Stimulated activated CD4-positive, alpha-beta T cell treated with anti-CD3 and anti-CD28 coated beads, Interleukin-4, amount 100 ng/mL, for 24 hours (primary cell): ENCODE data around the gene BBLN.
A peak's percentile ranks its signal among the peaks of the same experiment; 100 is the strongest.
"Not testable (repeated sequence)": the region's sequence is repeated elsewhere in the genome, so short reads cannot be mapped to it uniquely, and the experiment has no call there.

Source experiments
- DNase-seq: peaks from one replicate; pipeline ENCODE4 v3.0.0-alpha.2; 2020

BBLN gene

DNA sequence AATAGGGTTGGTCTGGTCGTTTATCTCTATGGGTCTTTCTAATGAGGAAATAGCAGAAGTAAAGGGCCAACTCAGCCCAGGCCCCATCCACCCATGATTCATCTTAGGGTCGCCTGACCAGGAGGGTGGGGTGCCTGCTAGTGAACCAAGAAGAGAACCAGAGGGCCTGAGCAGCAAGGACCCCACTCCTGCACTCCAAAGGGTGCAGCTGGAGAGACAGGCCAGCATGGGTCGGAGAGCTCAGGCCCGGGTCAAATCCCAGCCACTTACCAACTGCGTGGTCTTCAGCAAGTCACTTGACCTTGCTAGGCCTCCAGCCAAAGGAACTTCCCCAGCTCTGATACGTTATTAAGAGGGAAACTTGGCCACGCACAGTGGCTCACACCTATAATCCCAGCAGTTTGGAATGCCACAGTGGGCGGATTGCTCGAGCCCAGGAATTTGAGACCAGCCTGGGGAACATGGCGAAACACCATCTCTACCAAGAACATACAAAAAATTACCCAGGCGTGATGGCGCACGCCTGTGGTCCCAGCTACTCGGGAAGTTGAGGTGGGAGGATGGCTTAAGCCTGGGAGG lies 4.3 kb downstream of the BBLN start:
- no peak for DNase-seq

DNA sequence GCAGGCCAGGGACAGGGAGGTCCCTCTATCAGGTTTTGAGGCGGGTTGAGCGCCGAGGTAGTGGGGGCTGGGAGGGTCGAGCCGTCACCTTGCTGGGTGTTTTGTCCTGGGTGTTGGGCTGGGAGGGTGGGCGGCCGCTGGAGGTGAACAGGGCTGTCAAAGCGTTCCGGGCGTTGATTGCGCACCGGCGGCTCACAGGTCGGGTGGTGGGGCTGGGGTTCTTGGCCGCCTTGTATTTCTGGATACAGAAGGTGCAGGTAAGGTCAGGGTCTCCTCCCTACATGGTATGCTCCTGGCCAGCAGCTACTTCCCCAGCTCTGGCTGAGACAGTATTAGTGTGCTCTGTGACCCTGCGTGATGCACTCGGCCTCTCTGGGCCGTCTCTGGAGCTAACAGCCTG lies 6.1 kb downstream of the BBLN start:
- no peak for DNase-seq

DNA sequence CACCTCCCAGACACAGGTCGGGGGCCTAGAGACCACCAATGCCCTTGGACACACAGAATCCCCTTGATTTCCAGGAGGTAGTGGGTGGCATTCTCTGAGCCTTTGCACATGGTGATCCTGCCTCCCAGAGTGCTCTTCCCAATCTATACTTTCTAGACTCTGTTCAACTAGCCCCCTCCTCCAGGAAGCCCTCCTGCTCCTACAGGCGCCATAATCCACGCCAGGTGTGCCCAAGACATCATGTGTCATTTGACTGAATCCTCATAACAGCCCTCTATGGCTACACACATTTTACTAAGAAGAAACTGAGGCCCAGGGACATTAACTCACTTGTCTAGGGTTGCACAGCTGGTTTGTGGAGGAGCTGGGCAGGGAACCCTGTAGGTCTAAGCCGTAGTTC lies 7.1 kb downstream of the BBLN start:
- no peak for DNase-seq

DNA sequence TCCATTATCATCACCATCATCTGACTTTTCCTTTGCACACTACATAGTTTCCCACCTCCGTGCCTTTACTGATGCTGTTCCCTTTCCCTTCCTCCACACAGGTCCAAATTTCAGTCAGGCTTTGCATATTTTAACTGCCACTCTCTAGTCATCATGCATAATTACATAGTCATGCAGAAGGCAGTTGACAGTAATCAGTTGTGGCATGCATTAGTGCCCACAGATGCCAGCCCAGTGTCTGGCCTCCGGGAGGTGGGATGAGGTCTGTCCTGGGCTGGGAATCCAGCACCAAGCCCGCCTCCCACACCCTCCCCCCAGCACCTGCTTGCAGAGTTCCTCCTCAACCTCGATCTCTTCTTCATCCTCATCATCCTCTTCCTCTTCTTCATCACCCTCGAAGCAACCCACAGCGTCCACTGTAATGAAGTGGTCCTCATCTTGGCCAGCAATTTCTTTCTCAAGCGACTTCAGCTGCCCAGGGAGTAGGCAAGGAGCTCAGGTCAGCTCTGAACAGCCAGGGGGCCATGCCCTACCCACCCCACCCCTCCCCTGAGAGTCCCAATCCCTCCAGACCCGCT lies 8.8 kb downstream of the BBLN start:
- no peak for DNase-seq

DNA sequence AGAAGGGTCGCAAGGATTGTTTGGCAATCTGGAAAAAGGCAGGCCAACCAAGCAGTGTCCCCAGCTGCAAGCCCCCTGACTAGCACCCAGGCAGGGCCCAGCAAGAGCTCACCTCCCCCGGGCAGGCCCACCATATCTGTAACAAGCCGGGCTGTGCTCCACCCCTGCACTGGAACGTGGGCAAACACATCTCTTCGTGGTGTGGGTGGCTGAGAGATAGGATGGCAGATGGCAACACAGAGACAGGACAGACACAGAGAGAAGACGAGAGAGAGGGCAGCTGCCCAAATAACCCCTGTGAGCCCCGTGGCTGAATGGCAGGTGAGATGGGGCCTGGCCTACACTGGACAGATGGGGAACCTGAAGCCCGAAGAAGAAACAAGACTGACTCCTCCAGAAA lies 9.4 kb downstream of the BBLN start:
- DNase-seq, result no peak

DNA sequence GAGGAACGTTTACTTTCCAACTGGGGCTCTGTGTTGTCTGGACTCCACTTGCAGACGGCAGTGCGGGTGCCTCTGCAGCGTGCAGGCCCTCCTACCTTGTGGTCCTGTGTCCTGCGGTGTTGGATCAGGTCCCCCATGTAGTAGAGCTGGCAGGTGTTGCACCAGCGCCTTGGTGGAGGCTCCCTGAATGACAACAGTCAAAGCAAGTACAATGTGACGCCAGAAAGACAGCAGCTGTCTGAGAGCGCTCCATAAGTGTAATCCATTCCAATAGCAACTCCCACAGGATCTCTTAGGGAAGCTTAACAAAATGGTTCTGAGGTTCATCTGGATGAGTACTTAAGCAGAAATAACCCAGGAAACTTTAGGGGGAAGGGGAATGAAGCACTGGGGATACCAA lies 9.9 kb downstream of the BBLN start:
- DNase-seq, result no peak

DNA sequence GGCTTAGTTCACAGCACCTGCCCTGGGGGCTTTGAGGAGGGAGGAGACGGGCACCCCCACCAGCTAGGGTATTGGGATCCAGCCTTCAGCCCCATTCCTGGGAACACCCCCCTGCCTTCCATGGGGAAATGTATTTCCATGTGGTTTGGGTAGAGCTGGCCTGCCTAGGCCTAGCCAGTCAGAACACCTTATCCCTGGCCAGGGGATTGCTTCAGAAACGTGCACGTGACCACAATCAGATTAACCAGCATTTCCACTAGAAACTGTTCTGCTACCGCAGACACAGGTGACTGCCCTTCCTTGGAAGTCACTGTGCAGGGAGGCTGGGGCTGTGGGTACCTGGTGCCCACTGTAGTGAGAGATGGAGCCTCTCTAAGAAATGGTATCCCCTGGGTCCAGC lies 14.0 kb downstream of the BBLN start:
- no peak for DNase-seq

DNA sequence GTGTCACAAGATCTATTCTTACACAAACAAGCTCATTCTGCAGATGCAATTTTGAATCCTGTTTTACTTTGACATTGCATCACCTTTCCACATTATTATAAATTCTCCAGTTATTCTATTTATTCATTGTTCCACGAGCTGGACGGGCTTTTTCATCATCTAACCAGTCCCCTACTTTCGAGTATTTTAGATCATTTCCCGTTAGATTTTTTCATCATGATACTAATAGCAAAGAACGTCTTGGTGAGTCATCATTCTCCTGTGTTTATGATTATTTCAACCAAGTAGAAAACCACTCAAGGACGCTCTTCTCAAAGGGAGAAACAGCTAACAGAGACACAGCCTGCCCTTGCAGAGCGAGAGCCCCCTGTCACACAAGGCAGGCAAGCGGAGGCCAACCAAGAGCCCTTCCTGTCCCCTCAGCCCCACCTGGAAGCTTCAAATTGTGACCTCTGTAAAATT lies 15.1 kb downstream of the BBLN start:
- DNase-seq, result no peak

DNA sequence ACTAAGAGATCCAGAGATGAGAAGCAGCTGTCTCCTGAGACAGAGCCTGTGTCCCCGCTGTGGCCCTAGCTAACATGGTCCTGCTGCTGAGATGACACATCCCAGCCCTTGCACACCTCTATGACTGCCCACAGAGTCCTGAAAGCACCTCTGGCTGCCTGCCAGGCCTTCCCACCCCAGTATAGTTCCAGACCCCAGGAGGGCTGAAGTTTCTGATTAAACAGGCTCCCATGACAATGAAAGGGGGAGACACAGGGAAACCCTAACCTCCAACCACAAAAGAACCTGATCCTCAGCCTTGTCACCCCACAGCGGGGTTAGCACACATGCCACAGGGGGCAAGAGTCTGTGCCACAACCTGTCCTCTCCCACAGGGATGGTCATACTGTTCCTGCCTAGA lies 15.7 kb downstream of the BBLN start:
- DNase-seq, result no peak

DNA sequence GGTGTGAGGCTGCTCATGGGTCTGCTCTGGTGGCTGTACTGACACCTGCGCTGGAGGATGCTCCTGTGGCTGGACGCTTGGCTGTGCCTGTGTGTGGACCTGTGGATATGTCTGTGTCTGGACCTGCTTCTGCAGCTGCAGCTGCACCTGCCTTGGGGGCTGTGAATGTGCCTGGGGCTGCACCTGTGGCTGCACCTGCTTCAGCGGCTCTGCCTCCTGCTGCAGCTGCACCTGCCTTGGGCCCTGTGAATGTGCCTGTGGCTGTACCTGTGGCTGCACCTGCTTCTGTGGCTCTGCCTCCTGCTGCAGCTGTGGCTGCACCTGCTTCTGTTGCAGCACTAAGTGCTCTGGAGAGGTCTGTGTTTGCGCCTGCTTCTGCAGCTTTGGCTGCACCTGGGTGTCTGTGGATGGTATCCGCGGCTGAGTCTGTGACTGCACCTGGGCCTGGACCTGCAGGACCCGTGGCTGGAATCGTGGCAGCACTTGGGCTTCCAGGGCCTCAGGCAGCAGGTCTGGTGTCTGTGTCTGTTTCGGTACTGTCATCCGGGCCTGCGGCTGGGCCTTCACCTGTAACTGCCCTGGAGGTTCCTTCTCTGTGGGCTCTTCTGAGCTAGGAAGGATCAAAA lies 18.9 kb downstream of the BBLN start:
- no peak for DNase-seq

DNA sequence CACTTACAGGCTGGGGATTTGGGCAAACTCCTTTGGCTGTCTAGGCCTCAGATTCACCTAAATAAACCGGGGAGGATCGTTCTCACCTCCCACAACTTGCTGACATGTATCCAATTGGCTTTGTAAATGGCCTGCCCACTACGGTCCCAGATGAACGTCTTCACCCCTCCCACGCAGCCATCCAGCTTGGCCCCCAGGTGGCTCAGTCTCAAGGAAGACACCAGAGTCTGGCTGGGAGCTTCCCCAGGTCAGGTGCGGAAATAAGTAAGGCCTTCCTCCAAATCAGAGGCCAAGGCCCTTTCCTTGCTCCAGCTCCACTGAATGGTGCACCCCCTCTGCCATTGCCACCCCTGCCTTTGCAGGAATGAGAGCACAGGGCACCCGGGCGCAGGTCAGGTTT lies 19.9 kb downstream of the BBLN start:
- DNase-seq, result no peak

DNA sequence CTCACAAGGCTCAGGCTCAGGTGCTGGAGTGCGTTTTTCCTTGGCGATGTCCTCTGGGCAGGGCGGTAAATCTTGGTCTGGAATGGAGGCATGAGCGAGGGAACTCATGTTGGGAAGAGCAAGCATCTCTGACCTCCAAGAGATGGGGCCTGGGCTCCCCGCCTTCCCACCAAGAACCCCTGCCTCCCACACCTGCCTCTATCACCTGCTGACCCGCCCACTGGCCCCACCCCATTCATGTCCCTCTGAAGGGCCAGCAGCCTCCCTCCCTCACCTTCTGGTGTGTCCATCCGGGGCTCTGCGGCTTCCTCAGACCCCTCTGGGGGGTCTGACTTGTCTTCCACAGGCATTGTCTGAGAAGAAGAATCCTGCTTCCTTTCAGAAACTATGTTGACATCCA lies 20.4 kb downstream of the BBLN start:
- no peak for DNase-seq

DNA sequence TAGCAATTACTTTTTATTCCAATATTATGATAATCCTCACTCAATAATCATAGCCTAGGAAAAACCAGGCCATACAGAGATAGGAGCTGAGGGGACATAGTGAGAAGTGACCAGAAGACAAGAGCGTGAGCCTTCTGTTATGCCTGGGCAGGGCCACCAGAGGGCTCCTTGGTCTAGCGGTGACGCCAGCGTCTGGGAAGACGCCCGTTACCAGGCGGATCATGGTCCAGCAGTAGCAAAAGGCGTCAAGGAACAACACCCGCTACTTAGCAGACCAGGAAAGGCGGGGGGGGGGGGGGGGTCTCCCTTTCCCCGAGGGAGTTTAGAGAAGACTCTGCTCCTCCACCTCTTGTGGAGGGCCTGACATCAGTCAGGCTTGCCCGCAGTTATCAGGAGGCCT lies 21.4 kb downstream of the BBLN start:
- not testable (repeated sequence) for DNase-seq

DNA sequence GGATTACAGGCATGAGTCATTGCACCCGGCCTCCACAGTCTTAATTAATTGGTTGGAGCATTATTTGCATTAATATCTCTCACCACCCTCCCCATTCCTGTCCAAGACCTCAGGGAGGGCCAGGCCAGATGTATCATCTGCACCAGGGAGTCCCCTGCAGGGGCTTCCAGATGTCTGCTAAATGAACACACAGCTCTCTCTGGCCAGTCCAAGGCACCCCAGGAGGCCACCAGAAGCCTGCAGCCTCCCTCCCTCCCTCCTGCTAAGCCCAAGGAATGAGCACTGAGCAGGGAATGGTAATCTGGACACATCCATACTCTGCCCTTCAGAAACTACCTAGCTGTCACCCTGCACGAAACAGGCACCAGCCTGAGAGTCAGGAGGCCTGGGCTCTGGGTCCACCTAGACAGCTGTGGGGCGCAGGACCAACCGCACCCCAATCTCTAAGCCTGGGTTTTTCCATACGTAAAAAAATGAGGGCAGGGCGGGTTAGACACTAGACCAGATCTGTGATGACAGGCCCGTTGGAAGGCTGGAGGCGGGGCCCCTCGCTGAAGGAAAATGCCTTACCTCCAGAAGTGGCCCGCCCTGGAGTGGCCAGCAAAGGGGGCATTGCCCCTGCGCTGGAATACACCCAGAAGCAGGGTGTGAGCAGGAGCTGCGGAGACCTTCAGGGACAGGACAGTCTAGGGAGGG lies 23.0 kb downstream of the BBLN start:
- DNase-seq, result no peak

DNA sequence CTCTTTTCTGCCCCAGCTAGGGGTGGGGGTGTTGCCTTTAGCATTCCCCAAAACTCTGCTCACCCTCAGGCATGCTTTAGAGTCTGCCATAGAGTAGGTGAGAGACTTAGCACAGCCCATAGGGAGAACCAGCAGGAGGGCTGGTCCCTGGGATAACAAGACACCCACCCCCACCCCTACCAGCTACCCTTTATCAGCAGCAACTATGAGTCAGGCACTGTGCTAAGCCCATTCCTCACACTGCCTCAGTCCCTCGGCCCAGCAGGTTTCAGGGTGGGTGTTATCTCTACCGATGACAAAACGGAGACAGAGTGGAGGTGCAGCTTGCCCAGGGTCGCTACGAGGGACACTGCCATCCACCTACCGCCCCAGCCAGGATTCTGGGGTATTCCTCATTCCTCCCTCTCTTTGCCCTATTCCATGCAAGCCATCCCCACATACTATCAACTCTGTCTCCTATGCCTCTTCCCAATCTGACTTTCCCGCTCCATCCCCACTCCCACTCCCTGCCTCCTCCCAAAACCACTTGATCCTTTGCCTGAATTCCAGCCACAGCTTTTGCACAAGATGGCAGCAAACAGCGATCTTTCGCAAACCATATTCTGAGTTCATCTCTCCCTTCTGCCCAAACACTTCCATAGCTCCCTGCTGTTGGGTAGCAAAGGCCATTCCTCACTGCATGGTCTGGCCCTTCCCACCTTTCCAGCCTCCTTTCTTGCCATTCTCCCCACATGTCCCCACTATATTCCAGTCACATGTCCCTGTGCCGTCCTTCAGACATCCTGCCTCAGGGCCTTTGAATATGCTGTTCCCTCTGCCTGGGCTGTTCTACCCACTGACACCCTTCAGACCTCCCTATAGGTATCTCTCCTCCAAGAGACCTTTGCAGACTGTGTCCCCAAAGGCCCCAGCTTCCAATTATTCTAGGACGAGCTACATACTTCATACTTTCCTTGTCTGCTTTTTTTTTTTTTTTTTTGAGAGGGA lies 26.2 kb downstream of the BBLN start:
- no peak for DNase-seq

DNA sequence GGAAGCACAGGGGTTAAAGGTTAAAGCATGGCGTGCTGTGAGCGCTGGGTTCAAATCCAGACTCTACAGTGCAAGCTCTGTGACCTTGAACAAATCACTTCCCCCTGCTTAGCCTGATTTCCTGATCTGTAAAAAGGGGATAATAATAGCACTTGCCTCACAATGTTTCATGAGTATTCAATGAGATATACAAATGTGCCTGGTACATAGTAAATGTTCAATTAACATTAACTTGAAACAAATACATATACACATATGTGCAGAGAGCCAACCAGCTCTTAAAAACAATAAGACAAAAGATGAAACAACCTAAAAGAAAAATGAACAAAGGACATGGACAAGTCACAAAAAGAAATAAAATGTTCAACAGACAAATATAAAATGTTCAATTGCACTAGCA lies 27.3 kb downstream of the BBLN start:
- DNase-seq, result no peak

DNA sequence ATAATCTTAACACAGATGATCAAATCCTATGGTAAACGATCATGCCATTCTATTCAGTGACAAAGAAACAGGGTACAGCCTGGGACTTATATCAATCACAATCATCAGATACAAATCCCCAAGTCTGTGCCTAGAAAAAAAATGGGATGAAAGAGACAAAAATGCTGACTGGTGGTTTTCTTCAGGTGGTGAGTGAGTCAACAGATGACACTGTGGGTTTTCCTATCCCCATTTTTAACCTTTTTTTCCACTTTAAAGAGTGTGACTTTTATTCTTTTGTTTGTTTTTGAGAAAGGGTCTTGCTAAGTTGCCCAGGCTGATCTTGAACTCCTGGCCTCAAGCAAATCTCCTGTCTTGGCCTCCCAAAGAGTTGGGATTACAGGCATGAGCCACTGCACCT lies 28.1 kb downstream of the BBLN start:
- no peak for DNase-seq

DNA sequence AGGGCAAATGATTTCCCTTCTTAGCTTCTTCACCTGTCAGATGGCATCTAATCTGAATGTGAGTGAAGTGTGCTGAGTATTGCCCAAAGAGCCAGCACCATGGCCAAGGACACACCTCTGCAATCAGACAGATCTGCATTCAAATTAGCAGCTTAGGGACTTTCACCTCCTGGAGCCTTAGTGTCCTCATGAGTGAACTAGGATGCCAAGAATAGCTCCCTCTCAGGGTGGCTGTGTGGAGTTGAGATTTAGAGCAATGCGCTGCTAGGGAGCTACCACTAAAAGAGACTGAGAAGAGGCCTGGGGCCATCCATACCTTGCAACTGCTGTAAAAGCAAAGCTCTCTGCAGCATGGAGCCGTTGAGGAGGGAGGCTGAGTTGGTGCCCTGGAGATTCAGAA lies 29.9 kb downstream of the BBLN start:
- DNase-seq, result no peak

DNA sequence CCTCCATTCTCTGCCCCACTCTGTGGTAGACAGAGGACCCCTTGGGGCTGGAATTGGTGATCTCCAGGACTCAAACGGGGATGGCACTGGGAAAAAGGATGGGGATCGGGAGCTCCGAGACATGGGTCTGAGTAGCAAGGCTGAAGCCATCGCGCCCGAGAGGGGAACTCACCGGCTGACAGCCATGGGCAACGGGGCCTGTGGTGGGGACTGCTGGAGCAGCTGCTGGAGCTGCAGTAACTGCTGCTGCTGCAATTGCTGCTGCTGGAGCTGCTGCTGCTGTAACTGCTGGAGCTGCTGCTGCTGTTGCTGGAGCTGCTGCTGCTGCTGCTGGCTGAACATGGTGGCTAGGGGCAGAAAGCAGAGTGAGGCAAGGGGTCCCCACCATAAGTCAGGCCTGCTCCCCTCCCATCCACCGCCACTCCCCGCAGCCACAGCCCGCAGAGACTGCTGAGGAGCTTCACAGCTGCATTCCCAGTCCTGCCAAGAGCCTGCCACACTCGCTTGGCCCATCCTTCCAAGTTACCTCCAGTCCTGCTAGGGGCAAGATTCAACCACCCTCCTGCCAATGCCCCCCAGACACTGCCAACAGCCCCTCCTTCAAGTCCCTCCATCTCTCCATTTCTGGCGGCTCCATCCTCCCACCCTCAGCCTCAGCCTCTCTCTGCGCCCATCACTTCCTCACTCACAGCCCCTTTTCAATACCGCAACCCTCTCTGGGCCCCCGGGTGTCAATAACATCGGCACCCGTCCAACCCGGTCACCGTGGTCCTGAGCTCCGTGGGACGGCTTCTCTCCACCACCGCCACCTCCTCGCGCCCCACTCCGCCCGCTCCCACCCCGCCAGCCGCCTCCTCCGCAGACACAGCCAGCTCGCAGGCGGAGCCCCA lies 30.7 kb downstream of the BBLN start:
- DNase-seq, result peak; percentile 6

DNA sequence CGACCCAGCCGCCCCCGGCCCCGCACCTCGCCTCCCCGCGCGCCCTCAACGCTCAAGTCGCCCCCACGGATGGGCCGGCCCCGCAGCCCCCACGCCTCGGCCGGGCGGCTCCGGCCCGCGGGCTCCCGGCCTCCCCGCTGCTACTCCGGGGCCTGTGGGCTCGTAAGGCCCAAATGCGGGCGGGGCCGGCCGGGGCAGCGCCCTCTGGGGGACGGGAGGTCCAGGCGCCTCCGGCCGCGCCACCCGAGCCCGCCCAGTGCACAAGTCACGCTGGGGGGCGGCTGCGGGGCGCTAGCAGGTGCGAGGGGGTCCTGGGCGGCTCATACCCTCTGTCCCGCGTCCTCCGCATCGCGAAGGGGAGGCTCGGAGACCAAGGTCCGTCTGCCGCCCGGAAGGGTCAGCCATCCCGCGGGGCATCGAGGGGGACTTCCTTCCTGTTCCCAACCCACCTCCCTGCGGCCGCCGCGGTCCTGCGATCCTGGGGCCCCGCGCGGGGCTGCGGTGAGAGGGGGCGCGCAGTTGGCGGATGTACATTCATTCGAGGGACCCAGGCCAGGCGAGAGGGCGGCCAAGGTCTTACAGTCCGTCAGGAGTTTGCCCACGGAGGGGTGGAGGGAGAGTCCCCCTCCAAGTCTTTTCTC lies 31.5 kb downstream of the BBLN start, which contains the start of gene CIZ1:
TSS of gene CIZ1 (minus strand) at position 167 of the 641 bp plus-strand sequence. CDS start 715 bp downstream, outside the sequence.
- DNase-seq, result peak; percentile 74
